ENCODE data around the gene CRIM1.

GRCh38 chr2:36564377-36564930, 208.9 kb downstream of the CRIM1 start:
- TF ChIP-seq, protein P1, sequence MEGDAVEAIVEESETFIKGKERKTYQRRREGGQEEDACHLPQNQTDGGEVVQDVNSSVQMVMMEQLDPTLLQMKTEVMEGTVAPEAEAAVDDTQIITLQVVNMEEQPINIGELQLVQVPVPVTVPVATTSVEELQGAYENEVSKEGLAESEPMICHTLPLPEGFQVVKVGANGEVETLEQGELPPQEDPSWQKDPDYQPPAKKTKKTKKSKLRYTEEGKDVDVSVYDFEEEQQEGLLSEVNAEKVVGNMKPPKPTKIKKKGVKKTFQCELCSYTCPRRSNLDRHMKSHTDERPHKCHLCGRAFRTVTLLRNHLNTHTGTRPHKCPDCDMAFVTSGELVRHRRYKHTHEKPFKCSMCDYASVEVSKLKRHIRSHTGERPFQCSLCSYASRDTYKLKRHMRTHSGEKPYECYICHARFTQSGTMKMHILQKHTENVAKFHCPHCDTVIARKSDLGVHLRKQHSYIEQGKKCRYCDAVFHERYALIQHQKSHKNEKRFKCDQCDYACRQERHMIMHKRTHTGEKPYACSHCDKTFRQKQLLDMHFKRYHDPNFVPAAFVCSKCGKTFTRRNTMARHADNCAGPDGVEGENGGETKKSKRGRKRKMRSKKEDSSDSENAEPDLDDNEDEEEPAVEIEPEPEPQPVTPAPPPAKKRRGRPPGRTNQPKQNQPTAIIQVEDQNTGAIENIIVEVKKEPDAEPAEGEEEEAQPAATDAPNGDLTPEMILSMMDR (IDR thresholded peaks at IDR 0.05): no peak
- TF ChIP-seq ZFX (IDR thresholded peaks at IDR 0.05; ENCODE audit: borderline replicate concordance): no peak

All from 22Rv1 (cell line).